Measurements from ENCODE around the gene ASPN. TPM values are rescaled to one million over a fixed set of nuclear protein-coding genes. Genes with fewer than 3 reads are reported as not detected.

The ASPN gene
- total and polyA plus RNA-seq, 10 of the 15 experiments (the other 5 are each of a cell fraction or from before 2014, with no cell fraction given), result 0.03 to 0.47 (median 0.42) TPM; not detected in 7

DNA sequence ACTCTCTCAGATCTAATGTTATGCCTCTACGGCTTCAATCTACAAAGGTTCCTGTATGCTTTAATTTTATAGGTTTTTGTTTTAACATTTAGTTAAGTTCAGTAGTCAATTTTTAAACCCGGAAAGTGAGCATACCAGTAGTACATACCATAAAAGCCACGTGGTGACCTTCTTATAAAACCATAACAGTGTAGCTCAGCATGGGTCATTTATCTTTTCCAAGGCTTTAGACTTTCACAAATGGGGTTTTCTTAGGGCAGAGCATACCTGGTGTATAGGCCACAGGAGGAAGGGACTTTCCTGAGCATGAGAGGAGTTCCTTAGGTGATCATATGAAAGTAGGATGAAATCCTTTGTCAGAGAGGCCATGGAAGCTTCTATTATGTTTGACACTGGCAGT is 30.3 kb upstream of the ASPN start:
- CTCF ChIA-PET, result no interaction called here
- Histone ChIP-seq H3K4me1 (ENCODE audit: control insufficient read depth, insufficient read depth, low read length) (peaks cover 3% of the 10 kb centered on the region; the same call in 1 of the 2 replicates), H3K4me2 (ENCODE audit: control insufficient read depth, insufficient read depth) (no peak overlapping the region), H3K27me3 (replicated peaks in 1 of 2; ENCODE audit: control insufficient read depth in 2 of 2, insufficient read depth in 2 of 2, low read length in 1 of 2) (no peaks in the 10 kb centered on the region), H3K27ac (ENCODE audit: control insufficient read depth, insufficient read depth) (no peak overlapping the region), H3K9me3 (replicated peaks; ENCODE audit: control insufficient read depth, insufficient read depth, low read length) (no peaks in the 10 kb centered on the region), H3K79me2 (ENCODE audit: control insufficient read depth, insufficient read depth, low read length) (no peaks in the 10 kb centered on the region), H3K36me3 (ENCODE audit: control insufficient read depth in 2 of 2, insufficient read depth in 2 of 2, low read length in 1 of 2) (no peaks in the 10 kb centered on the region), H2AFZ (ENCODE audit: control insufficient read depth, low read depth, low read length) (no peak overlapping the region), H3K4me3 (no peak overlapping the region), H3K9ac (ENCODE audit: control insufficient read depth, insufficient read depth, low read length) (no peak overlapping the region), H4K20me1 (ENCODE audit: control insufficient read depth, insufficient read depth) (no peaks in the 10 kb centered on the region)
- no peak for FAIRE-seq
- SMC1A ChIA-PET (ENCODE audit: uncharacterized antibody, unreplicated experiment), result interaction anchor here (0.6 to 1.4 kb wide), 3 partner anchors 11 to 34 kb away, joined by 3 to 7 read pairs (median 3); no protein-coding TSS in a partner anchor
- no peak for ATAC-seq
- BruUV-seq (replicated peaks), result no TSS peak
- intact Hi-C loops (cut with micrococcal nuclease; ENCODE audit: unreplicated experiment), result no loop called here
- 79% methylated on average over 3 of the region's 3 CpGs for WGBS (ENCODE audit: insufficient coverage, insufficient replicate concordance, low lambda C conversion rate, missing lambda C conversion rate)
- in situ Hi-C loops (cut with MboI), result no loop called here
- DNase-seq (ENCODE audit: low read depth, low spot score), result no peak
- TF ChIP-seq RB1 (IDR thresholded peaks at IDR 0.05; ENCODE audit: borderline replicate concordance) (no peak), CHD2 (IDR thresholded peaks at IDR 0.05; ENCODE audit: borderline replicate concordance, low read depth, low read length) (no peak), NBN (IDR thresholded peaks at IDR 0.05) (no peak)
- POLR2A ChIA-PET, result no interaction called here
- RAD21 ChIA-PET (ENCODE audit: unreplicated experiment), result no interaction called here

DNA sequence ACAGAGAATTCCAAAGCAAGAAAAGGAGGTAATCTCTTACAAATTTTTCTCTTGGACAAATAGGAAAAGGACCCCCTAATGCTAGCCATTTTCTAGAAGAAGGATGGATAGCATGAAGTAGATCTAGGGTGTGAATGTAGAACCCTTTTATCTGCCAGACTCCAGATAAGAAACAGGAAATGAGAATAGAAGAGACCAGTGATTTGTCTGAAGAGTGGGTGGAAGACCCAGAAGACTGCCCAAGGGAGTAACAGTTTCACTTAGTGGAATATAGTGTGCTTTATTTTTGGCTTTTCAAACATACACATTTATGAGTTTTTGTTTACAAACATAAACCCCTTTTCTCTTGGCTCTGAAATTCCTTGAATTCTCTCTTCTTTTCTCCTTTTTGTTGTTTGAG is 28.4 kb upstream of the ASPN start:
- ChIA-PET RAD21 (ENCODE audit: unreplicated experiment) (no interaction called here), CTCF (no interaction called here), POLR2A (no interaction called here), SMC1A (ENCODE audit: uncharacterized antibody, unreplicated experiment) (interaction anchor here (0.6 kb wide), 1 partner anchor 74 kb away, joined by 3 read pairs; no protein-coding TSS in a partner anchor)
- no peak overlapping the region for H3K9ac ChIP-seq (ENCODE audit: control insufficient read depth, insufficient read depth, low read length)
- ATAC-seq (peak; percentile 25; the same call in 1 of the 3 replicates), FAIRE-seq (no peak), DNase-seq (ENCODE audit: low read depth, low spot score) (no peak)
- no peaks in the 10 kb centered on the region for H4K20me1 ChIP-seq (ENCODE audit: control insufficient read depth, insufficient read depth)
- no peaks in the 10 kb centered on the region for H3K9me3 ChIP-seq (replicated peaks; ENCODE audit: control insufficient read depth, insufficient read depth, low read length)
- H2AFZ ChIP-seq (ENCODE audit: control insufficient read depth, low read depth, low read length), result no peak overlapping the region
- no peak overlapping the region for H3K4me2 ChIP-seq (ENCODE audit: control insufficient read depth, insufficient read depth)
- TF ChIP-seq SPI1 (IDR thresholded peaks at IDR 0.05; ENCODE audit: borderline replicate concordance, insufficient read depth, low read depth, low read length), result peak; percentile 64
- no peak for TF ChIP-seq SMC3 (IDR thresholded peaks at IDR 0.05; ENCODE audit: borderline replicate concordance, low read length)
- BruUV-seq (replicated peaks), result no TSS peak
- intact Hi-C loops (cut with micrococcal nuclease; ENCODE audit: unreplicated experiment) (no loop called here), in situ Hi-C loops (cut with MboI) (no loop called here)
- H3K4me3 ChIP-seq, result no peak overlapping the region
- peaks cover 3% of the 10 kb centered on the region; the same call in 1 of the 2 replicates for H3K4me1 ChIP-seq (ENCODE audit: control insufficient read depth, insufficient read depth, low read length)
- no peaks in the 10 kb centered on the region for H3K36me3 ChIP-seq (ENCODE audit: control insufficient read depth in 2 of 2, insufficient read depth in 2 of 2, low read length in 1 of 2)
- H3K79me2 ChIP-seq (ENCODE audit: control insufficient read depth, insufficient read depth, low read length), result no peaks in the 10 kb centered on the region
- H3K27me3 ChIP-seq (replicated peaks in 1 of 2; ENCODE audit: control insufficient read depth in 2 of 2, insufficient read depth in 2 of 2, low read length in 1 of 2), result no peaks in the 10 kb centered on the region
- H3K27ac ChIP-seq (ENCODE audit: control insufficient read depth, insufficient read depth), result no peak overlapping the region

Measured in GM12878 (cell line).